HG03060 (cell line): ENCODE measurements around the gene MYZAP.

Experiments
- ATAC-seq: cut with Tn5 transposase; IDR thresholded peaks from one replicate; pipeline ENCODE4 v1.9.1; 2021; ENCODE audit warnings: low read depth, moderate number of reproducible peaks; ENCODE audit not compliant: unreplicated experiment

Gene MYZAP

DNA sequence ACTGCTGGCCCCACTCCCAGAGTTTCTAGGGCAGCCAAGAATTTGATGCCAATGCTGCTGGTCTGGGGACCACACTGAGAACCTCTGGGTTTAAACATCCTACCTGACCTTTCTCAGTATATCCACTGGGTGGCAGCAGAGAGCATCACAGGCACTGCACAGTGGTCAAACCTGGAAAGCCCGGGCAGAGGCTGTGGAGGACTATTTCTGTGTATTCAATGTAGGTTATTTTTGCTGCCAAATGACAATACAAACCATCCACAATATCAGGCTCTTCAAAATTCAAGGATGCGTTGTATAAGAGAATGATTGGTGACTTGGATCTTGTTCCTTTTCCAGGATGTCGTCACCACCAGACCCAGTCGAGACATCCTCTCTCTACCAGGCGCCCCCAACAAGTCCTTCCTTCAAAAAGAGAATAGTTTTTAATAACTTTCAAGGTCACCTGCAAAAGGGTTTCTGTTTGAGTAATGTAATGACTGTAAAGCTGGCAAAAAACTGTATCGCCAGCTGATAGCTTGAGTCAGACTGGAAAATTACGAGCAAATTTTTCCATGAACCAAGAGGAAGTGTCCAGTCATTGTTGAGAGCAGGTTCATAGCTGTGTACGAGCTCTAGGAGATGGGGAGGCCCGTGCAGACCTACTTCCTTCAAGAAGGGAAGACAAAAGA is 30.5 kb upstream of the MYZAP start:
- ATAC-seq: no peak

DNA sequence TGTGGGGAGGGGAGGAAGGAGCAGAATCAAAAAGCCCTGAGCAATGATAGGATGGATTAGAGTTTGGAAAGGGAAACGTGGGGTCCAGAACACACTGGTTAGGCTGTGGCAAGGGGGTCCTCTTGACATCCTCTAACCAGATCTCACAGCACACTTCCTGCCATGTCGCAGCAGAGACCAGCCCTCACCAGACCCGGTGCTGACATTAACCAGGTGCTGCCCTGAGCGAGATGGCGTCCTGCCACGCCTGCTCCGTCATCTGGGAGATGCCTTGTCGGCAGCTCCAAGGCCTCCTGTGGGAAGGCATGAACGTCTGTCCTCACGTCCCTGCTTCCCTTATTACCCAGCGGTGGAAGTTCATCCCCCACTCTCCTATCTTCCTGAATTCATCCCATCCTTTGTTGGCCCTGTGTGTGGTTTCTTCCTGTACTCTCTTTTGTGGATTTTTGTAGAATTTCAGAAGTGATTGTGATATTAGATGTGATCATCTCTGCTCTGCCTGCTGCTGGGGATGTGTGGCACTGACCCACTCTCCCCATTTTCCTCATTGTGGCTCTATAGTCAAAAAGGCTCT is 29.4 kb upstream of the MYZAP start:
- ATAC-seq: no peak

DNA sequence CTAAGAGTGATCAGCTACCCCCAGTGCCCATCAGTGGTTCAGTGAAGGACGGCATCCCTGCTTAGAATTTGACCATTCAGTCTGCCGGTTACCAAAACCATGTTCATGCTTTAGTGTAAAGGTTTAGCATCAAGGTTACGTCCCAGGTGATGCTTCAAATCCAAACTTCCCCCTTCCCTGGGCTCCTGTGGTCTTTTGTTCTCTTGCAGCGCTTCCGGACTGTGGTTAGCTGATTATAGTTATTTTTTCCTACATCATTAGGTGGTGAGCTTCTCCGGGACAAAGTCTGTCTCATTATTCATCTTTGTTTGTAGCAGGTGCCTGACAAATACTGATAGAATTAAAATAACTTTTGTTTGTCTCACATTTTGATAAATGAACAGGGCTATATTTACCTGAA is 28.3 kb upstream of the MYZAP start:
- no peak for ATAC-seq

DNA sequence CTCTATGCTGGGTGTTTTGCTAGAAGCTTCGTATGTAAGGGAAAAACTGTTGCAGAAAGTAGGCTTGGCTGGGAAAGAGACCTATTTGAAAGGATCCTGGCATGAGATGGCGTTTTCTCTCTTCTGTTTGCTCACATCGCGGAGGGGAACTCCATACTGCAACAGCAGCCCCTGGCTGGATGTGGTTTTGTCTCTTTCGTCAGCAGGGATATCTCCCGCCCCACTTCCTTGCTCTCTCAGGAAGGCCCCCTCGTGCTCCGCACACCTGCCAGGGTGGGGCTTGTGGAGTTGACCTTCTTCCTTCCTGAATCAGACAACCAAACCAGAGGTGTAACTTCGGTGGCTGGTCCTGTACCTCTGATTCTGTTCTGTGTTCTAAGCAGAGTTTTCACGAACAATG is 26.4 kb upstream of the MYZAP start:
- no peak for ATAC-seq

DNA sequence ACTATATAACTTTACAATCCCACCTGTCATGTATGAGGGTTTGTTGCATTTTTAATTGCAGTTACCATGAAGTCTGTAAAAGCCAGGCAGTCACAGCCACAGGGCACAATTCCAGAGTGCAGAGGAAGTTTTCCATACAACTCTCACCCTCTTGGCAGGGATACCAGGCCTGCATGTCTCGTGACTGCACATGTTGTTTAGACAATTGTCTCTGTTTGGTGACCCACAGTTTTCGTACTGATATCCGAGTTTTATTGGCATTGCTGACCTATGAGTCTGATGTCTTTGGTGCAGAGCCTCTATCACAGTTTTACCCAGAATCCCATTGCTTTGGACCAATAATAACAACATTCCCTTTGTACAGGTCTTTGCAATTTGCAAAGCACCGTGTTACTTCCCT is 24.9 kb upstream of the MYZAP start:
- no peak for ATAC-seq

DNA sequence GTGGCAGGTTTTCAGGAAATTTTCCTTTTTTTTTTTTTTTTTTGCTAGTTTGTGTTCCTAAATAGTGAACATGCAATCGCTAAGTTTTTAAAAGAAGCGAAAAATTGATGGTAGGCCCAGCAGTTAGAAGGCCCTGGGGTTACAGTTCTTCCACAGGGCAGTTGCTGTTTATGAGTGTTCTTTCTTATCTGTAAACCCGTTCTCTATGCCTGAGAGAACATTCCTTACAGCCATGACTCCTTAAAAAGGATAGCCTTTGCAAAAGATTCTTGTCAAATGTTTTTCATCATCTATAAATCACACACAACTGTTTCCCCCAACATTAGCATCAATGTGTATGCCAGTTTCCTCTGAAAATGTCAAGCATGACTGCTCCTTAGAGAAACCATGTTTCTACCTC is 23.8 kb upstream of the MYZAP start:
- no peak for ATAC-seq

DNA sequence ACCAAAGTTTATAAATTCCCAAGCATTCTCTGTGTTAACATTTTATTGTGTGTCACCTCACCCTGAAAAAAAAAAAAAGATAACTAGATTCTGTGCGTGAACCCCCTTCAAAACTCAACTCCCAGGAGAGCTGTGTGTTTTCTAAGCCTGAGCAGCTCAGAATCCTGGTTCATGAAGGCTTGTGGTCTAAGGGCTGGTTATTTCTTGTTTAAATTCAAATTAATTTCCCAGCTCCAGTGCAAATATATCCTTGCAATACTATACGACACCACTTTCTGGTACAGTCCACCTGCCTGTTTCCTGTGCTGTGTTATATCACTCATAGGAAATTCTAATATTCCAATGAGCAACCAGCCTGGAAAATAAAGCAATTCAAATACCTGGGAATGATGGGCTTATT is 23.4 kb upstream of the MYZAP start:
- ATAC-seq: no peak

DNA sequence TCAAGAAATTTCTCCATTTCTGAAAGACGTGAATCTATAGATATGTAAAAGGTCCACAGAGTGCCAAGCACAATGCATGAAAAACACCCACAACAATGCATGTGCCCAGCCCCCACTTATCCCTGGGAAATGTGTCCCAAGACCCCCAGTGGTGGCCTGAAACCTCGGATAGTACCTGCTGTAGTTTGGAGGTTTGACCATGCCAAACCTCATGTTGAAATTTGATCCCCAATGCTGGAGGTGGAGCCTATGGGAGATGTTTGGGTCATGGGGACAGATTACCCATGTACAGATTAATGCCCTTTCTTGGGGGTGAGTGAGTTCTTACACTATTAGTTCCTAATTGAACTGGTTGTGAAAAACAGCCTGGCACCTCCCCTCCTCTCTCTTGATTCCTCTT is 21.4 kb upstream of the MYZAP start:
- no peak for ATAC-seq

DNA sequence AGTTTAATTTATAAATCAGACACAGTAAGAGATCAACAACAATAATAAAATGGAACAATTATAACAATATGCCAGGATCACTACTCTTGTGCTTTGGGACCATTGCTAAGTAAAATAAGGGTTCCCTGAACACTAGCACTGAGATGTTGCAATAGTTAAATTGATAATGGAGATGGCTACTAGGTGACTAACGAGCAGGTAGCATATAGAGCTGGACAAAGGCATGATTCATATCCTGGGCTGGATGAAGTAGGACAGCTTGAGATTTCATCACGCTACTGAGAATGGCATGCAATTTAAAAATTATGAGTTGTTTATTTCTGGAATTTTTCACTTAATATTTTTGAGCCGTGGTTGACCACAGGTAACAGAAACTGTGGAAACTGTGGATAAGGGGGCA is 20.7 kb upstream of the MYZAP start:
- no peak for ATAC-seq

DNA sequence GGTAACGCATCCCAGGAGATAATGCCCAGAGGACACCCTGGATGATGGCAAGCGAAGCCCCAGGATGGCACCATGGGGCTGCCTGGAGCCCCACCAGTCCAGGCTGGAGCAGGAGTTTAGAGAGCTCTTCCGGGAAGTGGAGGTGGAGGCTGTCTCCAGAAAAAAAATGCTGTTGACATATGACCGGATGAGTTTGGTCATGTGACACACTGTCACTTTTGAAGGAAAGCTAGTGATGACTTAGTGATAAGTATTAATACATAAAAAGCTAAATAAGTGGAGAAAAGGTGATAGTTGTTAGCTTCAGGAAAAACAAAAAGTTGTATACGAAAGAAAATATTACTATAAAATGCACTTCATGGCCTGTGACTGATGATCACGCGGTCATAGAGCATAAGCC is 20.0 kb upstream of the MYZAP start:
- no peak for ATAC-seq

DNA sequence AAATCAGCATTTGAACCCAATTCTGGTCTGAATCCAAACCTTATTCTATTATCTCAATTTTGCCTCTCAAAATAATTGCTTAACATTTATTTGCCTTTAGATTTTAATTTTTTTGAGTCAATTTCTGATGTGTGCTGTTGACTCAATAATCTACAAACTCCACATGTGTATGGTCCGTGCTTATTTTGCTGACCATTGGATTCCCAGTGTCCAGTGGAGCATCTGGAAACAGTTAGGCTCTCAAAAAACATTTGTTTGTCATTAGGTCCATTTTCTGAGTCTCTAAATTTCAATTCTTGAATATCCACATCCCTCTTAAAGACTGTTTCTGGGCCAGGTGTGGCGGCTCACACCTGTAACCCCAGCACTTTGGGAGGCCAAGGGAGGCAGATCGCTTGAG is 19.2 kb upstream of the MYZAP start:
- no peak for ATAC-seq

DNA sequence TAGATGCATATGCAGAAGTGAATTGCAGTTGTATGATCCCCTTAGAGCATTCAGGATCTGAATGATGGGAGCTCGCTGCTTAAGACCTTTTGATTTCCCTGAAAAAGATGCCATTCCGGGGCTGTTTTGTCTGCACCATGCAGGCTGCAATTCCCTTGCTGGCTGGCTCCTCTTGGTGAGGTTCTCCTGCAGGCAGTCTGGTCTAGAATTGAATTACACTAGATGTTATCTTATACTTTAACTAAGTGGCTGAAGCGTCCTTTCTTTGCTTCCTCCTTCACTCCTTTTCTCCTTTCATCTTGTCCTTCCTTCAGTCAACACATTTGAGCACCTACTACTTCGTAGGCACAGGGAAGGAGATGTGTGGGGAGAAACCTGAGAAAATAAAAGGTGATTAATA is 18.6 kb upstream of the MYZAP start:
- ATAC-seq: no peak

DNA sequence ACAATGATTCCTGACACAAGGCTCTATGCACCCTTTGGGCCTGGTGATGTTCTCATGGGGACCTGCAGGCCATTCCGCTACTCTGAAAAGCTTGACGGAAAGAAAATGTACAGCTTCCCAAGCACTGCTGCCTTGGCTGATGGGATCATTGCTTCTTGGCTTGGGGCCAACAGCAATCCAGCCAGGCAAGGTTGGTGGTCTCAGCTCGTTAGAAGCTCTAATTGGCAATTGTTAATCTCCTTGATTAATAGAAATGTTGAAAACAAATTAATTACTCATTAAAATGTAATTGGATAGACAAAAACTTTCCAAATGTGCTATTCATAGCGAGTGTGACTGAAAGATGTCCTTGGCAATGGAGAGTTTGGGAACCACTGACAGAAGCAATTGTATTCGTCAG is 16.3 kb upstream of the MYZAP start:
- no peak for ATAC-seq

DNA sequence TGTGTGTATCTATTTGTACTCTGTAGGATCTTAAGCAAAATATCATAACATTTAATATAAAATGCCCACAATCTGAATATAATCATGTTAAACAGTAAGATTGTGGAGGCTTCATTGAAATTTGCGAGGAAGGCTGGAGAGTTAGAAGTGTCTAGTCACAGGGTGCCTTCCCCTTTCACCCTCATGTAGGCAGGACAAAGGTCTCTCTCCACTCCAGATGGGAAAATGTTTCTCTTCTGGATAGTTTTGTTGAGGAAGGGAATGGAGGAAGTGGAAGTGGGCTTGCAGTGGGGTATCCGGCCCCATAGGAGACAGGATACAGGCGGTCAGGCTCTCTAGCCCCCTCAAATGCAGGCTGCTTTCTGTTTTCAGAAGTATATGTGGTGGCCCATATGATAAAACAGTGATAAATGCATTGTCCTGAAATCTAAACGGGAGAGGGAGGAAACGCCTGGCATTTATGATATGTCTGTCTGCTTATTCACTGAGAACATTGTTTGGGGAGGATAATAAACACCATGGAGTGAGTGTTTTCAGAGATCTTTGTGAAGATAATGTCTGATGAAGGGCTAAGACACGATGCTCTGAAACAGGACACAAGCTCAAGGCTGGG is 13.3 kb upstream of the MYZAP start:
- ATAC-seq: no peak

DNA sequence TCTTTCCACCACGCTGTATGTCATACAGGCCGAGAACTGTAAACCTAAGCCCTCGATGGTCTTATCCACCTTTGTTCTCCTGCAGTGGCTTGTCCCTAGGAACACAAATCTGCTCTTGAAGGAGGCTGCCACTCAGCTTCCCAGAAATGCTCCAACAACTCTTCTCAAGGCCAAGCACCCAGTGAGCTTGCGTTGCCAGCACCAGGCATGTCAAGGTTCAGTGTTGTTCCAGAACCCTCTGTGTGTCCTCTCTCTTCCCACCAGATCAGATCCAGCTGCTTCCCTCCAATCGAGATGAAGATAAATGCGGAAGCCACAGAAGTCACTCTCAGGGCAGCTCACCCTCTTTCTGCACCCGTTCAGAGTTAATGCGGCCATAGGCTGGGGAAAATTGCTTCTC is 11.3 kb upstream of the MYZAP start:
- no peak for ATAC-seq

DNA sequence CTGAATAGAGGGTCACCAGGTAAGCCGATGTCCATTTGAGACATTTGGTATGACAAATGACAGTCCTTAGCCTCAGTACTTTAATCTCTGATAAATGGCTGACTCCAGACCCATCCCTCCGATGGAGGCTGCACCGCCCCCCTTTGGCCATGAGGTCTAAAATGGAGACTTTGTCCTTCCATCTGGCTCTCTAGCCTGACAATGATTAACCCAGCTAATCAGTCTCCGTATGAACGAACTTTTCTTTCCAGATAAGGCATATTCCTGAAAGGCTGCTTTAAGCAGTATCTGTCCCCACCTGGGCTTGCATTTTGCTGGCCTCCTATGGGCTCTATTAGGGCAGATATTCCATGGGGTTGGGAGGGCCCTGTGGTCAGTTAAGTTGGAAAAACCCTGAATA is 10.8 kb upstream of the MYZAP start:
- ATAC-seq: no peak

DNA sequence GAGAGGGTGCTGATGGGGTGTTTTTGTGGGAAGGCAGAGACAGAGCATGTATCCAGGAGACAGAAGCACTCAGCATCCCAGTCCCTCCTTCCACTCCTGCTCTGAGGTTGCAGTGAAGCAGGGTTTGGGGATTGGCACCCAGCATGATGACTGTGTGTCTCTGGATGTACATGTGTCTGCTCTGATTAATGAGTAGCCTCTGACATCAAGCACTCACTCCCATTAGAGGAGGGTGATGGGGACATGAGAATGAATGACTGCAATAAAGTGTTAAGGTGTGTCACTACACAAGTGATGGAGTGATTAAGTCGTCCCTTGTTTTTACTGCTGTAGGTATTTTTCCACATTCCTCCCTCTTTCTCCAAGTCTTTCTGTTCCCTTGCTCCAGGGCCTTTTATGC is 9.6 kb upstream of the MYZAP start:
- no peak for ATAC-seq

DNA sequence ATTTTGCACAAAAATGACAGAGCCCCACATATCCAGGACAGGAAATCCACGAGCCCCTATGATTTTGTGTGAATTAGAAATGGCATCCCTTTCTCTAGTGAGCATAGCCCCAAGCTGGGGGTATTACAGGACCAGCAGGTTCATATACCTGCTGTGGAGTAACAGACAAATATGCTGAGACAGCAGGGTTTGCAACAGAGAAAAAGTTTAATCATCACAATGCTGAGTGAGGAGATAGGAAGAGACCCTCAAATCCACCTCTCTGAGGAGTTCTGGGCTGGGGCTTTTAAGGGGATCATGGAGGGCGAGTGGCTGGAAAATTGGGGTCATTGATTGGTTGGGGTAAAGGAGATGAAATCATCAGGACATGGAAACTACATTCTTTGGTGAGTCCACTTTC is 8.4 kb upstream of the MYZAP start:
- no peak for ATAC-seq

DNA sequence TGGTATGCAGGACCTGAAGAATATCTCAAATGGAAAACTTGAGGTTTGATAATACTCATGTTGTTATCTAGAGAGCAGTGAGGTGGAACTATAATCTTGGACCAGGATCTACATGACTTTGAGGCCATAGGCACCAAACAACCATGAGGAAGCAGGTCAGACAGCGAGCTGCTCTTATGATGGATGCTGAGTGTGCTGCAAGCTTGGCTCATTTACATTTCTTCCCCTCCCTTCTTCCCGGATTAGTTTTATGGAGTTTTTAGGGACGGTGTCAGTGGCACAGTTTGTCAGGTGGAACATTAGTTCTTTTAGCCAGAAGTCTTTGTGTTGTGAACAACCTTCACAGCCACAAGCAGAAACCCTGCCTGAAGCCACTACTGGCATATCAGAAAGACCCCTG is 8.0 kb upstream of the MYZAP start:
- ATAC-seq: no peak

DNA sequence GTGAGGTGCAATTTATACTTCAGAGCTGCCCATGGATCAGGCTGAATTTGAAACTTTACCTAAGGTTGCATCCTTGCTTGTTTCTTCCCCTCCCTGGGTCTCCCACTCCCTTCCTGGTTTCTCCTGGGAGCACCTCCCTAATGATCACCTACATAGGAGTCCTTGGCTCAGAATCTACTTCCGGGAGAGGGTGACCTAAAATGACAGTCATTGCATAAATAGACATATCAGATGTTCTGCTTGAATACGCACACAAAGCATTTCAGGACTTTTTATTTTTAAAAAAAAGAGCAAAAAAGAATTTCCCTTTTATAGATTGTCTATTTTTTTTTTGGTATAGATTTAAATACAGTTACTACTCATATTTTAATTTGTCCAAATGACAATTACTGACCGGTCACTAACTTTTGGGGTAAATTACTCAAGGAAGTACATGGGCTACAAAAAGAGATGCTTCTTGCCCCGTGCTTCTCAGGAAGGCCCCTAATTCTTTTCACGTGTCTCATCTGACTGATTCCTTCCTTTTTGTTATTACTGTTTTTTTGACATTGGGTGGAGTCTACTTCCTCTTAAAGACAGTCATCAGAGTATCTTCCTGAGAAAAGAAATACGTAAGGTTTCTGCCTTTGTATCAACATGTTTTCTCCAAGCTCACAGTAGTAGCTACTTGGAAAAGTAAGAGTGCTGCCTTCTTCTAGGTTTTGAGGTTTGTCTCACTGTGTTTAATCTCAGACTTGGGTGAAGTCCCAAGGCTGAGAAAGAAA is 4.9 kb upstream of the MYZAP start:
- no peak for ATAC-seq

DNA sequence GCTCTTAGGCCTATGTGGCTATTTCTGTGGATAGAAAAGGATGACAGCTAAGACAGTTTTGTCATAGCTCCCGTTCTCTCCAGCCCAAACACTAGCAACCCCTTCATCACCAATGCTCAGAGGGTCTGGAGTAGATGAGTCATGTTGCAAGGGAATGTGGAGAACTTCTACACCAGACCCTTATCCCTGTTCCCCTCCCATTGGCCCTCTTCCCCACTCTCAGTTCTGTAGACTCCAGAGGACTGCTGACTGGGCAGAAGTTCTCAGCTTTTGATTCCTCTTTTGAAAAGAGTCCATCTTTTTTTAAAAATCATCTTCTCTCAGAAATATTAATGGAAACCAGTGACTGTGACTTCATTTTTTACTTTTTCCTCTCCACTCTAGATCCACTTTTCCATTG is 2.4 kb upstream of the MYZAP start:
- ATAC-seq: no peak

DNA sequence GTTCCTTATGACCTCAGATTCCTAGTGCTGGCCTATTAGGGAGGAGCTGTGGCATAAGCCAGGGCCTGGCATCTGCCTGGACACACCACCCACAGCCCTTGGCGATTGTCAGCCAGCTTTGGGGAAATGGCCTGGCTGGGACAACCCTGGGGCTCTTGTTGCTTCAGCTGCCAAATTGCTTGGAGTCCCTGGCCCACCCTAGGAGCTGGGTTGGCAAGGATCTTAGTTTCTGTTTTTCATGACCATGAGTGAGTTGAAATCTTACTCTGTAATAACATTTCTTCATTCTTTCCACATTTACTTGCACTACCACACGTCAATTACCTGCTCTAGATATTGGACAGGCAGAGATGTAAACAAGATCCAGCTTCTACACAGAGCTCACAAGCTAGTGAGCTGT is 1.9 kb upstream of the MYZAP start:
- no peak for ATAC-seq
